K562 (cell line): ENCODE results near the gene DDHD1. TPM values are rescaled to one million over a fixed set of nuclear protein-coding genes. Genes with fewer than 3 reads are reported as not detected.

Source experiments
- ATAC-seq: fragments of 200-7000 bp; cut with Tn5 transposase; 3 replicates; pipeline ENCODE4 v1.9.1; 2020; ENCODE audit warnings: moderate library complexity
- BruUV-seq: library from RNA; stranded (reverse); fragments of 400-500 nt; replicated peaks from 2 replicates; lab custom pipeline; 2021; lab: Mats Ljungman, UMichigan
- CTCF ChIA-PET: fragments of 300-600 bp; formaldehyde crosslinking; extraction: SDS; loops from one replicate; lab custom pipeline; 2021; ENCODE audit warnings: low intra/inter-chr PET ratio; lab: Yijun Ruan, JAX
- POLR2A ChIA-PET: fragments of 300-600, 350-650 bp; sonication (Branson Sonifier 250); formaldehyde crosslinking; extraction: SDS; loops from one replicate; lab custom pipeline; 2021; ENCODE audit warnings: antibody characterized with exemption, inconsistent platforms; lab: Yijun Ruan, JAX
- DNase-seq, 4 experiments: peaks; one replicate each; pipeline versions ENCODE4 v3.0.0 to v3.0.0-alpha.2; 2011 to 2018; ENCODE audit warnings: low spot score in 3 of 4, mixed read lengths in 3 of 4; ENCODE audit errors: extremely low read depth in 1 of 4
- FAIRE-seq: peaks from 2 replicates; lab custom pipeline; 2011; peaks lifted over from hg19 to GRCh38; lab: Jason Lieb, UNC
- H2AFZ ChIP-seq: 2 replicates; pipeline ENCODE4 v1.6.0; 2011; ENCODE audit warnings: low read depth, low read length, control low read depth, inconsistent platforms
- H3K27ac ChIP-seq: fragments of 200-600 bp; 3 replicates; pipeline ENCODE4 v1.8.0; 2011; ENCODE audit warnings: low read depth, mild to moderate bottlenecking, control low read depth, inconsistent platforms, low read length, moderate library complexity, mixed read lengths; ENCODE audit errors: extremely low read depth
- H3K27me3 ChIP-seq, 2 experiments: fragments of 300-600 bp in 1 of 2; 2 replicates in 1 of 2; 3 replicates in 1 of 2; pipeline versions ENCODE4 v1.6.0 to v1.8.0; 2011; ENCODE audit warnings: inconsistent platforms in 2 of 2, low read length in 2 of 2, mild to moderate bottlenecking in 1 of 2, mixed read lengths in 1 of 2, moderate library complexity in 1 of 2; ENCODE audit not compliant: control insufficient read depth in 2 of 2, insufficient read depth in 2 of 2
- H3K36me3 ChIP-seq: fragments of 300-600 bp; 3 replicates; pipeline ENCODE4 v1.8.0; 2011; ENCODE audit warnings: mild to moderate bottlenecking, low read length, inconsistent platforms; ENCODE audit not compliant: control insufficient read depth, insufficient read depth
- H3K4me1 ChIP-seq, 2 experiments: fragments of 200-600 bp in 1 of 2; replicated peaks in 1 of 2; 2 replicates in 1 of 2; 3 replicates in 1 of 2; pipeline versions ENCODE4 v1.5.1 to v1.8.0; 2011; ENCODE audit warnings: inconsistent platforms in 2 of 2, low read length in 2 of 2, mild to moderate bottlenecking in 1 of 2, mixed read lengths in 1 of 2, moderate library complexity in 1 of 2; ENCODE audit not compliant: control insufficient read depth in 2 of 2, insufficient read depth in 2 of 2
- H3K4me2 ChIP-seq: 2 replicates; pipeline ENCODE4 v1.6.1; 2011; ENCODE audit warnings: low read length, control low read depth, inconsistent platforms, mixed read lengths; ENCODE audit not compliant: insufficient read depth
- H3K4me3 ChIP-seq: fragments of 200-600 bp; sonication (generic), shearing (Covaris generic); 2 replicates; pipeline ENCODE4 v1.5.1; 2016; ENCODE audit warnings: control low read depth, inconsistent platforms
- H3K79me2 ChIP-seq: fragments of 200-600 bp; 3 replicates; pipeline ENCODE4 v1.8.0; 2011; ENCODE audit warnings: low read length, inconsistent platforms; ENCODE audit not compliant: control insufficient read depth, insufficient read depth
- H3K9ac ChIP-seq, 2 experiments: 2 replicates each; pipeline versions ENCODE4 v1.6.0 to v1.6.1; 2011; ENCODE audit warnings: low read depth in 2 of 2, low read length in 2 of 2, control low read depth in 1 of 2, inconsistent platforms in 1 of 2, mild to moderate bottlenecking in 1 of 2, mixed read lengths in 1 of 2; ENCODE audit not compliant: insufficient read depth in 1 of 2
- H3K9me1 ChIP-seq: one replicate; pipeline ENCODE4 v1.6.0; 2011; ENCODE audit warnings: inconsistent platforms, mild to moderate bottlenecking, low read length, moderate library complexity; ENCODE audit not compliant: control insufficient read depth, insufficient read depth
- H3K9me3 ChIP-seq: replicated peaks from 2 replicates; pipeline ENCODE4 v1.5.1; 2011; ENCODE audit warnings: low read depth, low read length, inconsistent platforms; ENCODE audit not compliant: control insufficient read depth, insufficient read depth
- H4K20me1 ChIP-seq: replicated peaks from 2 replicates; pipeline ENCODE4 v1.6.1; 2011; ENCODE audit warnings: low read length, inconsistent platforms, mixed read lengths; ENCODE audit not compliant: control insufficient read depth, insufficient read depth
- COPS2 ChIP-seq: fragments of 450-650 bp; conservative IDR thresholded peaks from 2 replicates; pipeline ENCODE4 v1.6.1; 2016; ENCODE audit warnings: mild to moderate bottlenecking, moderate library complexity
- CTBP1 ChIP-seq: fragments of 450-650 bp; IDR thresholded peaks from 2 replicates; pipeline ENCODE4 v1.6.1; 2016; ENCODE audit warnings: borderline replicate concordance
- EP300 ChIP-seq: IDR thresholded peaks from 2 replicates; pipeline ENCODE4 v1.6.1; 2012; ENCODE audit warnings: low read length, improper control_type of control experiment
- KLF13 ChIP-seq: fragments of 450-650 bp; IDR thresholded peaks from 2 replicates; pipeline ENCODE4 v1.6.1; 2016; ENCODE audit warnings: missing genetic modification characterization, low read depth, mild to moderate bottlenecking, missing compliant biosample characterization, moderate library complexity, borderline replicate concordance
- NCOA1 ChIP-seq: fragments of 450-650 bp; IDR thresholded peaks from 2 replicates; pipeline ENCODE4 v1.6.1; 2016; ENCODE audit warnings: low read depth
- RAD21 ChIP-seq, 2 experiments: fragments of 250-450 bp in 1 of 2; fragments of 450-650 bp in 1 of 2; sonication (Bioruptor Pico) in 1 of 2; formaldehyde crosslinking in 1 of 2; IDR thresholded peaks in 1 of 2; conservative IDR thresholded peaks in 1 of 2; 2 replicates each; pipeline versions ENCODE4 v1.4.0 to v1.8.0; 2020 to 2022; ENCODE audit warnings: mild to moderate bottlenecking in 2 of 2, moderate library complexity in 1 of 2
- RBM17 ChIP-seq: fragments of 200-400 bp; formaldehyde crosslinking; IDR thresholded peaks from 2 replicates; pipeline ENCODE4 v1.6.1; 2017; ENCODE audit warnings: low read depth, mild to moderate bottlenecking, low read length, borderline replicate concordance
- RUNX1 ChIP-seq: sonication (generic); IDR thresholded peaks from 2 replicates; pipeline ENCODE4 v1.6.1; 2016; ENCODE audit warnings: antibody characterized with exemption, low read depth
- SAFB2 ChIP-seq: fragments of 200-400 bp; formaldehyde crosslinking; IDR thresholded peaks from 2 replicates; pipeline ENCODE4 v1.6.1; 2018; ENCODE audit warnings: borderline replicate concordance, low read length, low read depth, moderate library complexity; ENCODE audit not compliant: severe bottlenecking
- ZNF133 ChIP-seq: fragments of 250-450 bp; sonication (Bioruptor Pico); IDR thresholded peaks from 2 replicates; pipeline ENCODE4 v1.4.0; 2020; ENCODE audit warnings: mild to moderate bottlenecking
- ZNF197 ChIP-seq: fragments of 200-800 bp; sonication (Bioruptor generic); IDR thresholded peaks from 2 replicates; pipeline ENCODE4 v1.6.1; 2016; ENCODE audit warnings: low read depth, missing genetic modification characterization, missing compliant biosample characterization
- WGBS: fragments of 100-300 bp; shearing (Covaris generic); methylation state at CpG from one replicate; pipeline ENCODE4 v1.1.6; 2016; ENCODE audit warnings: low coverage, mixed read lengths; ENCODE audit not compliant: insufficient coverage; ENCODE audit errors: missing lambda C conversion rate; 5-methylcytosine and 5-hydroxymethylcytosine counted together
- in situ Hi-C: fragments of 300-500 bp; cut with MboI; formaldehyde crosslinking; loops from 4 replicates; pipeline ENCODE4 v1.15.0; 2018; ENCODE audit warnings: inconsistent platforms, mixed read lengths
- intact Hi-C: fragments of 100-400 bp; cut with micrococcal nuclease; formaldehyde crosslinking; loops from 2 replicates; pipeline ENCODE4 v1.14.2; 2022
- polyA plus RNA-seq, 8 experiments: library from polyadenylated mRNA; depleted of rRNA in 4 of 8; stranded (reverse) in 5 of 8; unstranded in 3 of 8; fragments of >200 nt; fragmentation: Nextera tagmentation in 2 of 8; fragmentation: Illumina TruSeq in 1 of 8; extraction: Ambion mirVana in 2 of 8; extraction: Trizol in 1 of 8; gene quantifications; 2 replicates each; pipeline versions ENCODE4 v1.2.1 to v1.2.3, GENCODE V29; 2011 to 2014; ENCODE audit warnings: inconsistent platforms in 1 of 8, missing spikeins in 1 of 8
- total RNA-seq, 7 experiments: library from RNA; depleted of rRNA in 6 of 7; stranded (reverse); fragments of >200 nt in 6 of 7; fragmentation: Illumina TruSeq in 2 of 7; extraction: Trizol in 2 of 7; gene quantifications; 2 replicates each; pipeline versions ENCODE4 v1.2.1 to v1.2.3, GENCODE V29; 2011 to 2021; ENCODE audit warnings: low replicate concordance in 1 of 7
- TF ChIP-seq, protein P1 (sequence below): fragments of 450-650 bp; IDR thresholded peaks from 2 replicates; pipeline ENCODE4 v1.7.1; 2018; ENCODE audit warnings: mild to moderate bottlenecking, low read depth; ENCODE audit not compliant: partially characterized antibody

The DDHD1 gene
- total and polyA plus RNA-seq, 9 of the 15 experiments (the other 6 are each of a cell fraction or from before 2014, with no cell fraction given) = 1.2 to 12.3 (median 5.0) TPM

DNA sequence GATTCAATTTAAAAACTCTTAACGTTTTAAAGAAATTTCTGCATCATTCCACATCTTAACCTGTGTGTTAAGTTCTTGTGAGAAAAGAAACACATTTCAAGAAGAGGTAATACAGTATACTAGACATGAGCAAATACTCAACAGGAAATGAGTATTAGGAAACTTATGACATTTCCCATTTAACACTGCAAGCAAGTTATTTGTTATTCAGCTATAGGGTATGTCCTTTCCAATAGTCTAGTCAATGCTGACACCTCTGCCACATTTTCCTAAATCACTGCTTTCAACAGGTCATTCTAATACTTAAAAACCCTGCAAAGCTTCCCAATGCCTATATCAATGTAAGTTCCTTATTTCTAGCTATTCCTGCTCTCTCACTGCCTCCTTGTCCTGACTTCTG is 93.1 kb downstream of the DDHD1 start:
- in situ Hi-C loops (no loop called here), intact Hi-C loops (no loop called here)
- H3K27ac ChIP-seq = no peak overlapping the region
- no TSS peak for BruUV-seq
- no peak overlapping the region for H3K4me2 ChIP-seq
- H3K79me2 ChIP-seq = no peaks in the 10 kb centered on the region
- DNase-seq = no peak
- no peak overlapping the region for H2AFZ ChIP-seq
- no peaks in the 10 kb centered on the region for H3K4me1 ChIP-seq
- H4K20me1 ChIP-seq = no peaks in the 10 kb centered on the region
- H3K9me1 ChIP-seq = no peaks in the 10 kb centered on the region
- no peak for FAIRE-seq
- no peak for ATAC-seq
- ChIA-PET CTCF (no interaction called here), POLR2A (no interaction called here)
- H3K4me3 ChIP-seq = no peak overlapping the region
- H3K9ac ChIP-seq = no peak overlapping the region
- TF ChIP-seq COPS2 (no peak), EP300 (no peak), NCOA1 (no peak)
- WGBS = 0% methylated on average over 1 of the region's 1 CpG
- H3K27me3 ChIP-seq = no peaks in the 10 kb centered on the region
- no peaks in the 10 kb centered on the region for H3K9me3 ChIP-seq
- no peaks in the 10 kb centered on the region for H3K36me3 ChIP-seq

DNA sequence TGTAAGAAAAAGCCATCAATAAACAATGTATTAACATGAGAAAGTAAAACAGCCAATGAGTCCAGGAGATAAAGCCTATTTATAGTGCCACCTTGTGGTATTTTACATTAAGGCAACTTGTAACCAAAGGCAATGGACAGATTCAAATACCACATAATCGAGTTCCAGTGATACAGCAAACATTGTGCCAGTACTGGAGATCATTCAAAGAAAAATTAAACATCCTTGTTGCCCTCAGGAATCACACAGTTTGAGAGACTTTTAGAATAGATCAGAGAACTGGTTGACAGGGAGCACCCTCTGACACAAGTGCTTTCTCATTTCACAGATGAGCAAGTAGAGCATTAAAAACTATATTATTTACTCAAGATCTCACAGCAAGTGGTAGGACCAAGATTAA is 98.1 kb downstream of the DDHD1 start:
- H3K79me2 ChIP-seq = no peaks in the 10 kb centered on the region
- intact Hi-C loops = loop anchor here (2.0 to 10.0 kb wide), 3 partner anchors 130 to 252 kb away; no protein-coding TSS in a partner anchor
- no peak for TF ChIP-seq KLF13 (tag)
- no peak for TF ChIP-seq RBM17
- no peak for TF ChIP-seq RUNX1
- no peak for TF ChIP-seq SAFB2
- TF ChIP-seq ZNF197 (CRISPR knock-in tag) = no peak
- peak; percentile 40 to 75 for TF ChIP-seq RAD21 (CRISPR knock-in tag; conservative IDR thresholded peaks at IDR 0.05 in 1 of 2, IDR thresholded peaks at IDR 0.05 in 1 of 2)
- TF ChIP-seq ZNF133 (CRISPR knock-in tag) = no peak
- TF ChIP-seq, protein P1, sequence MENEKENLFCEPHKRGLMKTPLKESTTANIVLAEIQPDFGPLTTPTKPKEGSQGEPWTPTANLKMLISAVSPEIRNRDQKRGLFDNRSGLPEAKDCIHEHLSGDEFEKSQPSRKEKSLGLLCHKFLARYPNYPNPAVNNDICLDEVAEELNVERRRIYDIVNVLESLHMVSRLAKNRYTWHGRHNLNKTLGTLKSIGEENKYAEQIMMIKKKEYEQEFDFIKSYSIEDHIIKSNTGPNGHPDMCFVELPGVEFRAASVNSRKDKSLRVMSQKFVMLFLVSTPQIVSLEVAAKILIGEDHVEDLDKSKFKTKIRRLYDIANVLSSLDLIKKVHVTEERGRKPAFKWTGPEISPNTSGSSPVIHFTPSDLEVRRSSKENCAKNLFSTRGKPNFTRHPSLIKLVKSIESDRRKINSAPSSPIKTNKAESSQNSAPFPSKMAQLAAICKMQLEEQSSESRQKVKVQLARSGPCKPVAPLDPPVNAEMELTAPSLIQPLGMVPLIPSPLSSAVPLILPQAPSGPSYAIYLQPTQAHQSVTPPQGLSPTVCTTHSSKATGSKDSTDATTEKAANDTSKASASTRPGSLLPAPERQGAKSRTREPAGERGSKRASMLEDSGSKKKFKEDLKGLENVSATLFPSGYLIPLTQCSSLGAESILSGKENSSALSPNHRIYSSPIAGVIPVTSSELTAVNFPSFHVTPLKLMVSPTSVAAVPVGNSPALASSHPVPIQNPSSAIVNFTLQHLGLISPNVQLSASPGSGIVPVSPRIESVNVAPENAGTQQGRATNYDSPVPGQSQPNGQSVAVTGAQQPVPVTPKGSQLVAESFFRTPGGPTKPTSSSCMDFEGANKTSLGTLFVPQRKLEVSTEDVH = no peak
- no peak for TF ChIP-seq CTBP1

More for the DNA sequence above, 98.1 kb downstream of the DDHD1 start:
- WGBS = 0% methylated on average over 1 of the region's 1 CpG
- no peaks in the 10 kb centered on the region for H3K9me3 ChIP-seq
- no peak overlapping the region for H3K27ac ChIP-seq
- peak; percentile 76 for ATAC-seq
- H3K4me3 ChIP-seq = no peak overlapping the region
- ChIA-PET POLR2A (no interaction called here), CTCF (interaction anchor here (0.7 to 2.5 kb wide), 2 partner anchors 231 to 439 kb away, joined by 3 to 12 read pairs; no protein-coding TSS in a partner anchor)
- peaks cover 12% of the 10 kb centered on the region; the same call in 2 of the 3 replicates for H3K36me3 ChIP-seq
- DNase-seq = peak; percentile 21 to 41 (median 33)
- H3K4me1 ChIP-seq = no peaks in the 10 kb centered on the region
- no peak overlapping the region for H3K4me2 ChIP-seq
- no peak overlapping the region for H3K9ac ChIP-seq
- H3K9me1 ChIP-seq = no peaks in the 10 kb centered on the region
- no peaks in the 10 kb centered on the region for H3K27me3 ChIP-seq
- peak; percentile 68 for FAIRE-seq
- no peaks in the 10 kb centered on the region for H4K20me1 ChIP-seq
- in situ Hi-C loops = no loop called here
- BruUV-seq = no TSS peak
- H2AFZ ChIP-seq = no peak overlapping the region
